HG02885 (cell line): ENCODE results near the gene ITIH5.

Experiments used
- ATAC-seq: cut with Tn5 transposase; IDR thresholded peaks from one replicate; pipeline ENCODE4 v1.9.1; 2021; ENCODE audit warnings: mild to moderate bottlenecking; ENCODE audit not compliant: unreplicated experiment, poor library complexity

The ITIH5 gene

DNA sequence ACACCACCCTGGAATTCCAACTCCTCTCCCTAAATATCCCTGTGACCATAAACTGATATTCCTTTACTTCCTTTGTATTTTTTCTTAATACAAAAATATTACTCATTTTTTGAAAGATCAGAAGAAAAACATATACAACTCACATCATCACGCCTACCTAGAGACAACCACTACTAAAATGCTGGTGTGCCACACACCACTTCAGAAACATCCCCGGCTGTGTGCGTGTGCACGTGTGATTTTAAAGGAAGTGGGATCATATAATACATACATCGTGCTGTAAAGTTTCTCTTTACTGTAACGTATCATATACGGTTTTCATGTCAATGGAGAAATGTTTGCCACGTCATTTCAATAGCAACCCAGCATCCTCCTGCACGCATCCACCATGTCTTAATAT is 76.5 kb downstream of the ITIH5 start:
- ATAC-seq = no peak

DNA sequence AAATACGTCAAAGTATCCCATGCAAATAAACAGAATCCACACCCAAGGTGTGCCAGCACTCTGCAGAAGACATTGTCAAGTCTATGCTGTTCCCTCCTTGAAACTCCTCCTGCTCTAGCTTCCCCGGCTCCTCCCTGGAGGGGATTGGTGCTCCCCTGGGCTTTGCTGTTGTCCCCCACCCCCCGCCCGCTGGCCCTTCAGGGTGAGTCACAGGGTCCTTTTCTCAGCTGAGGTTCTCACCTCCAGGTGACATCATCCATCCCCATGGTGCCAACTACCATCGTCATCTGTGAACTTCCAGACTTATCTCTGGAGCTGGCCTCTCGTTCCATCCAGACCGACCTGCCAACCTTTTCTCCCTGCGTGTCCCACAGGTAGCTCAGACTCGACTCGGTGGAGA is 77.0 kb downstream of the ITIH5 start:
- no peak for ATAC-seq

GRCh38 chr10:7587865-7588188 is 78.9 kb downstream of the ITIH5 start:
- no peak for ATAC-seq

DNA sequence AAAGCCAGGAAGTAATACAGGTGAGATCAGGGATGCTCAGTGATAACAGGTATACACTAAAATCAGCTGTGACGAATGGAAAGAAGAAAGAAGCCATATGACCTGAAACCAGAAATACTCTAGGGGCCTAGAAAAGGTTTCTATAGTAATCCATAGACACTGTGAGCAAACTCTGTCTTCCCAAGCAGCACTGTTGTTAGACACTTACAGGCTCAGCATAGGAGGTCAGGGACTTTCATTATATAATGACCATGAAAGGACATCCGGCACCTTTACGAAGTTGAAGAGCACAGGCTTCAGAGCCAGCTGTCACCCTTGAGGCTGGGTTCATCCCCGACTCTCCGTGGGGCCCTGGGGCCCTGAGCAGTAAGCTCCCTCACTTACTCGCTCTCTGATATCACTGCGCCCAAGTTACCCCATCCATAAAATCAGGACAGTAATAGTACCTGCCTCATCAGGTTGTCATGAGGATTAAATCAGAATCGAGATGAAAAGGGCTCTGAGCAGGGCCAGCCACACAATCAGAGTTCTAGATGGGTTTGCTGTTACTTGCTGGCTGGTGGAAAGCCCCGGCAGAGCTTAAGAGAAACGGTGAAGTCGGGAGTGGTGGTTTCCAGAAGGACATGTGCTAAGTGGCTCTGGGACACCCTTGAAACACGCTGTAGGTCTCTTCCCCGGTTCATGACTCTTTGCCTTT is 79.5 kb downstream of the ITIH5 start:
- no peak for ATAC-seq

- ATAC-seq = no peak
Measured at GRCh38 chr10:7585228-7585627, 81.5 kb downstream of the ITIH5 start.

DNA sequence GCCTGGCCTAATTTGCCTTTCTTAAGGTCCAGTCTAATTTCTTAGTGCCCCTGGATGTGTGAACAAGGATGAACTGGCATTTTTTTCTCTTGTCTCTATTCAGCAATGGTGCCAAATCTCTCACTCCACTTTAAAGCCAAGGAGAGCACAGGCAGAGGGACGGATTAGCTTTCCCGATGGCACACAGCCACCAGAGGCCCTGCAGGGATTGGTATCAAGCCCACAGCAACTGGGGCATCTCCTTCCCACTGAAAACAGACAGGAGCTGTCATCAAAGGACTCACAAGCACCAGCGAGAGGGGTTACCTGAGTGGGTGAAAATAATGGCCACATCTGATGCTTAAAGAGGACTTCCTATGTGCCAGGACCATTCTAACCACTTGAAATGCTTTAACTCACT is 83.1 kb downstream of the ITIH5 start:
- ATAC-seq = no peak

DNA sequence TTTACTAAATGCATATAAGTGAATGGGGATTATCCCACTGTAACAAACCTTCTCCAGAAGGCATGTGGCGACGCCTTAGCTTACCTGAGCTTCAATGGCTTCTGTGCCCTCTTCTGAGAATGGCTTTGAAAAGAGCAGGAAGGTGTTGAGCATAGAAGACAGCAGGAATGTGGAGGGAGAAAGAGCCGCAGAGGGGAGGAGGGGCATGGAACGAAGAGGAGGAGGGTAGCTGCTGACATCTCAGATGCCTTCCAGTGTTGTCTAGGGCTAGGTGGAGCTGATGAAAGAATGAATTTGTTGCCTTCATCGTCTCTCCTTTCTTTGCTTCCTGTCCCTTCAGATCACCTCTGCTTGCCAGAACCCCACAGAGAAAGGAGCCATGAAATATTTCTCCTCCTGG is 86.2 kb downstream of the ITIH5 start:
- no peak for ATAC-seq

GRCh38 chr10:7579681-7580080 is 87.1 kb downstream of the ITIH5 start:
- no peak for ATAC-seq

DNA sequence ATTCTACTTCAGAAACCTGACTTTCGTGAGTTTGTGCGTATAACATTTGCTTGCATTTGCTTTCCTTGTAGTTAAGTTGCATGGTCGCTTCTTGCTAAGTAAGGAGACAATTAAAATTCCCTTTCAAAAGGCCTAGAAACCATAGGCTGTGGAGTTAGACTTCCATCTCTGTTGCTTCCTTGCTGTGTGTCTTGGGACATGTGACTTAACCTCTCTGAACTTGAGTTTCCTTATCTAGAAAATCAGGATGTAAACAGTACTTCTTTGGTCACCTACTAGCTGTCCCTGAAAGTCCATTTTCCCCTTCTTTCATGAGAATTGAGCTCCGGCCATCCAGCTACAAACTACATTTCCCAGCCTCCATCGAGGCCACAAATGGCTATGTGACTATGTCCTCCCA is 89.2 kb downstream of the ITIH5 start:
- ATAC-seq = no peak

DNA sequence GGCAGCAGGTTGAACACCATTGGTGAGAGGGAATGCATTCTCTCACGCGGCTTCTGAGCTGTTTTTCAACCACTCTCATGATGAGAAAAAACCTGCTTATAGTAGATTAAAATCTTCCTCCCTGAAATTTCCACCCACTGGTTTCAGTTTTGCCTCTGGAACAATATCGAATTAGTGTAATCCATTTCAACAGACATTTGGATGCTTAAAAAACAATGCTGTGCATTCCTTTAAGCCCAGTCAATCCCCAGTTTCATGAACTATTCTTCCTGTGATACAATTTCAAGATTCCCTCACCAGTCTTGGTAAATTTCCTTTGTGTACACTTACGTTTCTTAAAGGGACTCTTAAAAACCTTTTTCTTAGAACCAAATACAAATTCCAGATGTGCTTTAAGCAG is 89.6 kb downstream of the ITIH5 start:
- ATAC-seq = no peak

DNA sequence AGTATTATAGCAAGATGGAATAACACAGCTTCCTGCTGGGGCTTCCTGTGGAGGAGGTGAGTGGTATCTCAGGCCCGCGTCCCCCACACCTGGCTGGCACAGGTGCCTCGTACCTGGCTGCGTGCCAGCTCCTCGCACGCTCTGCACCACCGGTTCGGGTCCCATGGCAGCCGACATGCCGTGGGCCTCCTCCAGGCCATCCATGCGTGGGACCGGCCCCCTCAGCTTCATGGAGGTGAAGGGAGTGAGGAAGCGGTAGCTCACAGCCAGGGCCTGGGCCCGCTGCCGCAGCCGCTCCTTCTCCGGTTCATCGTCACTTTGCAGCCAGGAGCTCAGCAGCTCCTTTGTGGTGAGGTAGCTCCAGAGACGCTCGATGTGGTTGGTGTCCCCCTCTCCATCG is 90.4 kb downstream of the ITIH5 start:
- ATAC-seq = no peak

- no peak for ATAC-seq
Measured at GRCh38 chr10:7572391-7572790, 94.4 kb downstream of the ITIH5 start.

DNA sequence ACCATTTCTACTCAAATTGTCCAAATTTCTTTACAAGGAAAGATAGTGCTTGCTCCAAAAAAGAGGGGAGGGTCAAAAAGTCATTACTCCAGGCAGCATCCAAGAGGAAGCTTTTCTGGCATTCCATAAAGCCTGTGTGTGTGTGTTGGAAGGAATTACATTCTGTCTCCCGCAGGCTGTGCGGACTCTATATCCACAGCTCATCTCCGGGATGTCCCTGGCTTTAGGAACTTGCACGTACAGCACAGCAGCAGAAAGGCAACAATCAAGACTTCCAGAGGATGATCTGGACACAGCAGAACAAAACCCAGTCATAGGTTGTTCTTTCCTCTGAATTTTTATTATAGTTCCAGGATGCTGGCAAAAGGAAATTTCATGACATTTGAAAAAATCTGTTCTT is 94.8 kb downstream of the ITIH5 start:
- no peak for ATAC-seq

DNA sequence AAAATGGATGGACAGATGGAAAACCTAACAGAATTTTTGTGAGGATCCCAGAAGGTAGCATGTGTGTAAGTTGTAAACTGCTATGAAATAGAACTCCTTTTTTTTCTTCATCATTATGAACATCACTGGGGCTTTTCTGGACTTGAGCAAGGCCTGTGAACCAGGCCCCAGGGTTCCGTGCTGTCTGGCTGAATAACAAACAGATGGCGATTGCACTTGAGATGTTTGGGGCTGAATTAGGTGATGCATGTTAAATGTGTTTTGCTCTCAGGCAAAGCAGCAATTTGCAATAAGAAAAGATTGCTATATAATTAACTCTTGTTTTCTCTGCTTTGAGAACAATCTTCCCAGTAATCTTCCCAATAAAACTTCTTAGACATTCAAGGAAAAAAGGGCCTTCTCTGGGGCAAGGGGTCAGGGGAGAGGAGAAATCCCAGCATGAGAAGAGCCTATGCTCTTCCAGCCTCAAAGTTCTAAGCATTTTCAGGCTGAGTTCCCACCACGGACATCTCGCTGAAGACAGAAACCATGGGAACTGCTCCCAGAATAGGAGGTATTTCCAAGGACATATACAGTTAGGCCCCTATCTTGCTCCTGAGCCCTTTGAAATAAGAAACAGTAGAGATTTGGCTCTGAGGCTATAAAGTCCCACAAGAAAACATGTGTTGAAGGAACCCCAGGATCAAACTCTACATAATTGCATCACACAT is 98.7 kb downstream of the ITIH5 start:
- ATAC-seq = no peak

- no peak for ATAC-seq
Measured at GRCh38 chr10:7566891-7567290, 99.9 kb downstream of the ITIH5 start.

DNA sequence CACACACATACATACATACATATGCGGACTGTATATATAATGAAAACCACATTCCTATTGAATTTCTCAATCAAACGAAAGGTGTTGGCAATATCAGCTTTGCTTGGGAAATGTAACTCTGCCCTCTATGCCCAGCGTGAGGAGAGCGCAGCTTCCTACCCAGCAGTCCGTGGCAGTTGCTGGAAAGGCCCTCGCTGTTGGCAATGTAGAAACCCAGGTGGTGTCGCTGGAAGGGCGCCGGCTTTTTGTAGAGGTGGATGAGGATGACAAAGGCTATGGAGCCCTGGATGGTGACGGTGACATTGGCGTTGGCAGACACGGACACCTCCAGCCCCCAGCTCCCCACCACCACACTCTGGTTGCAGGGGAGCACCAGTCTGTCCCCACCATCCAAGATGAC is 100.9 kb downstream of the ITIH5 start:
- no peak for ATAC-seq

- ATAC-seq = no peak
Measured at GRCh38 chr10:7563770-7564169, 103.0 kb downstream of the ITIH5 start.

DNA sequence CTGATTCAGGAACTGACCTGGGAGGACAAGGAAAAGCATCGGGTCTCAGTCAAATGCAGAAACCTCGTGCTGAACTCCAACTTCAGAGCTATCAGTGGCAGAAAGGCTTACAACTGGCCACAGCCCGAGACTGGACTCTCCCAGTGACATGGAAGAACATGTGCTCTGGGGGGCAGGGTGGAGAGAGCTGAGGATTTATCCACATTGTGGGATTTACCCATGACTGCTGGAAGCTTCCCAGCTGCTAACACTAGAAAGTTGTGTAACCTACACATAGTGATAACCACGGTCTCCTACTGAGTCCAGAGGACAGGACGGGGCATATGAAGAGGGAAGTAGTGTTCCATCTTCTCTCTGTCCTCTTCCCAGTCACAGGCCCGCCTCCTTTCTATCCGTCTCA is 103.4 kb downstream of the ITIH5 start:
- no peak for ATAC-seq

GRCh38 chr10:7561985-7562384 is 104.8 kb downstream of the ITIH5 start:
- ATAC-seq = no peak

GRCh38 chr10:7561216-7561893 is 105.4 kb downstream of the ITIH5 start:
- no peak for ATAC-seq

DNA sequence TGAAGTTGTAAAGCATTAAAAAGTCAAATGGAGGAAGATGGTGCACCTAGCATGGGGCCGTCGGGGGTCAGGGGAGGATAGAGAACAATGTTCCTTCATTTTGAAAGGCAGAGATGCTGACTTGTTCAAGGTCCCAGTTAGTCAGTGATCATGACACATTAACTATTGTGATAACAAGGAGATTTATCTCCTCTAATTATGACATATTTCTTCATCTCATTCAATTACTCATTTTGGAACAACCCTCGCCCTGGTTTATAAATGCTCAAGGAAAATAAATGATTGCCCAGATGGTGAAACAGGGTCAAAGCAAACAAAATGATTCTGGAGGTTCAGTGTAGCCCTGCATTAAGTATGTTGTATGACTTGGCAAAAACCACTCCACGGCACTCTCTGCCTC is 106.2 kb downstream of the ITIH5 start:
- no peak for ATAC-seq

- ATAC-seq = no peak
Measured at GRCh38 chr10:7559386-7559785, 107.4 kb downstream of the ITIH5 start.
